GM23248 (cell line): ENCODE measurements around the gene FKBP9. TPM values are rescaled to one million over a fixed set of nuclear protein-coding genes. Genes with fewer than 3 reads are reported as not detected.
A peak's percentile ranks its signal among the peaks of the same experiment; 100 is the strongest.

Experiments used
- DNase-seq: peaks from one replicate; pipeline ENCODE4 v3.0.0-alpha.2; 2015
- H2AFZ ChIP-seq: fragments of 200-600 bp; sonication (generic); 2 replicates; pipeline ENCODE4 v1.6.1; 2016; ENCODE audit warnings: antibody characterized with exemption
- H3F3A ChIP-seq: fragments of 200-600 bp; sonication (generic); 2 replicates; pipeline ENCODE4 v1.6.1; 2016; ENCODE audit warnings: mild to moderate bottlenecking, antibody characterized with exemption, mixed run types; ENCODE audit not compliant: insufficient read depth
- H3K27ac ChIP-seq: fragments of 200-600 bp; sonication (generic); 2 replicates; pipeline ENCODE4 v1.5.1; 2016; ENCODE audit warnings: mild to moderate bottlenecking
- H3K27me3 ChIP-seq: fragments of 200-600 bp; sonication (generic); replicated peaks from 2 replicates; pipeline ENCODE4 v1.6.1; 2016; ENCODE audit warnings: mild to moderate bottlenecking; ENCODE audit not compliant: insufficient read depth
- H3K36me3 ChIP-seq: fragments of 200-600 bp; sonication (generic); 2 replicates; pipeline ENCODE4 v1.6.1; 2016; ENCODE audit warnings: low read depth, mild to moderate bottlenecking
- H3K4me1 ChIP-seq: fragments of 200-600 bp; sonication (generic); 2 replicates; pipeline ENCODE4 v1.6.1; 2016; ENCODE audit warnings: mild to moderate bottlenecking; ENCODE audit not compliant: insufficient read depth
- H3K4me2 ChIP-seq: fragments of 200-600 bp; sonication (generic); one replicate; pipeline ENCODE4 v1.6.1; 2016; ENCODE audit warnings: mild to moderate bottlenecking; ENCODE audit not compliant: unreplicated experiment
- H3K4me3 ChIP-seq: fragments of 200-600 bp; sonication (generic); 2 replicates; pipeline ENCODE4 v1.5.1; 2016; ENCODE audit warnings: mild to moderate bottlenecking
- H3K79me2 ChIP-seq: fragments of 200-600 bp; sonication (generic); 2 replicates; pipeline ENCODE4 v1.6.1; 2016; ENCODE audit warnings: mild to moderate bottlenecking; ENCODE audit not compliant: insufficient read depth
- H3K9ac ChIP-seq: fragments of 200-600 bp; sonication (generic); 2 replicates; pipeline ENCODE4 v1.6.1; 2016; ENCODE audit warnings: mild to moderate bottlenecking
- H3K9me2 ChIP-seq: fragments of 200-600 bp; sonication (generic); 2 replicates; pipeline ENCODE4 v1.6.1; 2016; ENCODE audit warnings: mixed run types, mild to moderate bottlenecking, moderate library complexity; ENCODE audit not compliant: insufficient read depth
- H3K9me3 ChIP-seq: fragments of 200-600 bp; sonication (generic); one replicate; pipeline ENCODE4 v1.6.1; 2017; ENCODE audit warnings: low read depth
- H4K20me1 ChIP-seq: fragments of 200-600 bp; sonication (generic); 2 replicates; pipeline ENCODE4 v1.6.0; 2016; ENCODE audit not compliant: insufficient read depth
- EZH2 ChIP-seq: fragments of 200-600 bp; sonication (generic); IDR thresholded peaks from 2 replicates; pipeline ENCODE4 v1.6.1; 2018; ENCODE audit warnings: antibody characterized with exemption, mild to moderate bottlenecking; ENCODE audit not compliant: insufficient read depth, poor library complexity, severe bottlenecking
- EZH2phosphoT487 ChIP-seq: fragments of 200-600 bp; sonication (generic); IDR thresholded peaks from 2 replicates; pipeline ENCODE4 v1.6.1; 2018; ENCODE audit warnings: antibody characterized with exemption, moderate library complexity, mild to moderate bottlenecking, low read depth; ENCODE audit not compliant: insufficient read depth
- WGBS, 2 experiments: methylation state at CpG; one replicate each; pipeline ENCODE4 v1.1.6; 2015 to 2017; ENCODE audit warnings: low lambda C conversion rate in 2 of 2, low coverage in 1 of 2; ENCODE audit errors: missing lambda C conversion rate in 2 of 2; 5-methylcytosine and 5-hydroxymethylcytosine counted together
- in situ Hi-C: fragments of 300-500 bp; cut with MboI; formaldehyde crosslinking; loops from 2 replicates; pipeline ENCODE4 v1.15.0; 2020
- polyA plus RNA-seq: library from polyadenylated mRNA; unstranded; fragments of >200 nt; fragmentation: Nextera tagmentation; extraction: Ambion mirVana; gene quantifications from 2 replicates; pipeline ENCODE4 v1.2.1, GENCODE V29; 2016
- total RNA-seq: library from RNA; depleted of rRNA; stranded (reverse); fragments of >200 nt; shearing (Covaris generic); gene quantifications from 2 replicates; pipeline ENCODE4 v1.2.3, GENCODE V29; 2014

Gene FKBP9
- total and polyA plus RNA-seq, 2 experiments from 2014 or later: 350 to 556 TPM

DNA sequence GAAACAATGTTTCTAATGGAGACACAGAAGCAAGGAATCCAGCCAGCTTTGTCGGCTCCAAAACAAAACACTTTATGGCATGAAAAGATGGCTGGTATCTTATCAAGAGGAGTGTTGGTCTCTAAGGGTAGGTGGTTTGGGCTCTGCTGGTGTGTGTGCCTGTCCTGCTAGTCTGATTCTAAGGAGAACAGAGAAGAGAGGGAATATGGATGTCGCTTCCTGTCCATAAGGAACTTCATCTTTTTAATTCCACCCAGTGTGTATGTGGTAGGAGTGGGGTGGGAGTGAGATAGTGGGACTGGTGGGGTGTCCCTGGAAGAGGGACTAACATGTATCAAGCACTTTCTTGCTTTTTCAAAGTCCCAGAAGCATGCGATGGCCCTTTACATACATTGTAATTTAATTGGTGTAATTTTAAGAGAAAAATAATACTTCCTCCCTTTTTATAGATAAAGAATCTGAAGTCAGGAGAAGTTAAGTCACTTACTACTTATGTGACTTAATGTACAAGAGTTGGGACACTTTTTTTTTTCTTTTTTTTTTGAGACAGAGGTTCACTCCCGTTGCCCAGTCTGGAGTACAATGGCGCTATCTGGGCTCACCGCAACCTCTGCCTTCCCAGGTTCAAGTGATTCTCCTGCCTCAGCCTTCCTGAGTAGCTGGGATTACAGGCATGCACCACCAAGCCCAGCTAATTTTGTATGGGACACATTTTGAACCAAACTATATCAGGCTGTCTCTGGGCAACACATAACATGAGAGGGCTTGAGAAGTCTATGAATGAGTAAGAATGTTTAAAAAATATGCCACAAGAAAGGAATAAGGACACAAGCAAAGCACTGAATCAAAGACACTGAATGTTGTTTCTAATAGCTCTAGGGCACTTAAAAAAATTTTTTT, 86.5 kb downstream of the FKBP9 start:
- no peaks in the 10 kb centered on the region for H3K27me3 ChIP-seq
- no peaks in the 10 kb centered on the region for H4K20me1 ChIP-seq
- no peak overlapping the region for H3K27ac ChIP-seq
- WGBS, 2 experiments: 97 to 98% methylated on average over 6 of the region's 6 CpGs
- peaks cover 39% of the 10 kb centered on the region for H3K4me1 ChIP-seq
- no peak overlapping the region for H3K4me2 ChIP-seq
- no peaks in the 10 kb centered on the region for H3K9me3 ChIP-seq
- in situ Hi-C loops: no loop called here
- H3K9ac ChIP-seq: no peak overlapping the region
- no peak overlapping the region for H3K4me3 ChIP-seq
- no peak for TF ChIP-seq EZH2
- TF ChIP-seq EZH2phosphoT487: no peak
- H3K9me2 ChIP-seq: no peaks in the 10 kb centered on the region
- DNase-seq: no peak
- H3K36me3 ChIP-seq: no peaks in the 10 kb centered on the region
- H2AFZ ChIP-seq: no peak overlapping the region
- peaks cover 100% of the 10 kb centered on the region for H3K79me2 ChIP-seq
- peaks cover 12% of the 10 kb centered on the region; the same call in 1 of the 2 replicates for H3F3A ChIP-seq

- Histone ChIP-seq H3K9me2 (no peaks in the 10 kb centered on the region), H3K4me3 (no peak overlapping the region), H3K9me3 (no peaks in the 10 kb centered on the region), H3K4me1 (peaks cover 33% of the 10 kb centered on the region), H4K20me1 (no peaks in the 10 kb centered on the region), H2AFZ (no peak overlapping the region), H3K9ac (no peak overlapping the region), H3K36me3 (no peaks in the 10 kb centered on the region), H3K27me3 (no peaks in the 10 kb centered on the region), H3K79me2 (peaks cover 100% of the 10 kb centered on the region), H3K4me2 (no peak overlapping the region), H3K27ac (no peak overlapping the region), H3F3A (peaks cover 12% of the 10 kb centered on the region; the same call in 1 of the 2 replicates)
- 82% methylated on average over 3 of the region's 3 CpGs for WGBS, 2 experiments
- in situ Hi-C loops: no loop called here
- TF ChIP-seq EZH2: no peak
- no peak for TF ChIP-seq EZH2phosphoT487
- no peak for DNase-seq
These were observed 87.1 kb downstream of the FKBP9 start for GRCh38 chr7:33044401-33044718.

DNA sequence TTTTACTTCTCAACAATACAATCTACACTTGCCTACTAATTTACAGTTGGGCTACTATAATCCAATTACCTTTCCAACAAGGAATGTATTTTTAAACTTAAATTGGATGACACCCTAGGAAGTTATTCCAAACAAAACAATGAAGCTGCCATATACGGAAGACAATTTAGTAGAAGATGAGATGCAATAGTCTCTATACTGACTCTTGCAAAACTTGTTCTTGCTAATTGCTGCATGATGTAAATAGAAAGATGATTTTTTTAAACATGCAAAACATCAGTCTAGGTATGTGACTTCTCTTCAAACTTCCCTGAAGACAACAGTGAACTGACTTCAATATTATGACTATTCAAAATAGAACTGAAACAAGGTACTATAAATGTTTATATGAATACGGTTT, 87.7 kb downstream of the FKBP9 start:
- peaks cover 34% of the 10 kb centered on the region for H3K4me1 ChIP-seq
- H3K79me2 ChIP-seq: peaks cover 100% of the 10 kb centered on the region
- H3K36me3 ChIP-seq: no peaks in the 10 kb centered on the region
- WGBS, 2 experiments: 56 to 58% methylated on average over 2 of the region's 2 CpGs
- DNase-seq: peak; percentile 38
- no peak overlapping the region for H3K9ac ChIP-seq
- TF ChIP-seq EZH2 (no peak), EZH2phosphoT487 (no peak)
- H2AFZ ChIP-seq: no peak overlapping the region
- in situ Hi-C loops: no loop called here
- H3K9me2 ChIP-seq: no peaks in the 10 kb centered on the region
- H3F3A ChIP-seq: peaks cover 8% of the 10 kb centered on the region; the same call in 1 of the 2 replicates
- H3K27me3 ChIP-seq: no peaks in the 10 kb centered on the region
- H4K20me1 ChIP-seq: no peaks in the 10 kb centered on the region
- H3K9me3 ChIP-seq: no peaks in the 10 kb centered on the region
- peak overlapping the region; percentile 28 for H3K4me2 ChIP-seq
- H3K27ac ChIP-seq: 0 out of 2 replicates have a peak overlapping the region, but pooled peaks have one; percentile 4
- H3K4me3 ChIP-seq: no peak overlapping the region

DNA sequence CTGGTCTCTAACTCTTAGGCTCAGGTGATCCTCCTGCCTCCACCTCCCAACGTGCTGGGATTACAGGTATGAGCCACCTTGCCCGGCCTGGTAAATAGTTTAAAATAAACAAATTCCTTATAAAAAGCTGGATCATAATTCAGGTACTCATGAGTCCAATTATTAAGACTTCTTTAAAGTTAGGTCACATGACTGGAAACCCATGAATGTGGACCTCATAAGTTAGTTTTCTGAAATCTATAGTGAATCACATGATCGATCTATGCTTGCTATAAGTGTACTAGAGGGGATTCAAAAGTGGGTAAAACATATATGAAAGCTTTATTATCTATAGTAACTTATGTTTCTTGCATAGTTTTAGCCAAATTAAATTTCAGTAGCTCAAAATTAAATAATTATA, 91.0 kb downstream of the FKBP9 start:
- DNase-seq: no peak
- no peak for TF ChIP-seq EZH2phosphoT487
- TF ChIP-seq EZH2: no peak
- Histone ChIP-seq H3K9me3 (no peaks in the 10 kb centered on the region), H2AFZ (no peak overlapping the region), H3K4me2 (no peak overlapping the region), H3K79me2 (peaks cover 100% of the 10 kb centered on the region), H4K20me1 (0 out of 2 replicates have a peak, but pooled peaks cover 6% of the 10 kb centered on the region), H3K9me2 (no peaks in the 10 kb centered on the region), H3K36me3 (no peaks in the 10 kb centered on the region), H3K27ac (no peak overlapping the region), H3K9ac (no peak overlapping the region), H3K4me1 (peaks cover 23% of the 10 kb centered on the region), H3K27me3 (no peaks in the 10 kb centered on the region), H3K4me3 (no peak overlapping the region), H3F3A (peaks cover 8% of the 10 kb centered on the region; the same call in 1 of the 2 replicates)
- in situ Hi-C loops: no loop called here
- 80 to 84% methylated on average over 3 of the region's 3 CpGs for WGBS, 2 experiments

DNA sequence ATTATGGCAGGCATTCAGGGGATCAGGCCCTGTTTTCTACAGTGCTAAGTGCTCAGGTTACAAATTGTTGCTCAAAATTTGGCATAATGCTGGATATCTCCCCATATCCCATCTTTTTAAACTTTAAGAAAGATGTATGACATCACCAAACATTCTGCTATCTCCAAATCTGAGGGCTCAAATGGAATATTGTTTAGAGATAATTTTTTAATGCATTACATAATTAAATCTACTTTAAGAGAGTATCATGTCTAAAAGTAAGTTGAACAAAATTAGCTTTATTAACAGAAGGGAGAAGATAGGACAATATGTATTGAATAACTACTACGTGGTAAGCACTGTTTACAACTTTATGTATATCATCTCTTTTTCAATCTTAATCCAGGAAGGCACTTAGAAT, 91.5 kb downstream of the FKBP9 start:
- no peak overlapping the region for H3K4me2 ChIP-seq
- 0 out of 2 replicates have a peak, but pooled peaks cover 6% of the 10 kb centered on the region for H4K20me1 ChIP-seq
- peaks cover 23% of the 10 kb centered on the region for H3K4me1 ChIP-seq
- no peak for TF ChIP-seq EZH2phosphoT487
- TF ChIP-seq EZH2: no peak
- H3K27ac ChIP-seq: no peak overlapping the region
- no peak for DNase-seq
- no peak overlapping the region for H3K4me3 ChIP-seq
- peaks cover 8% of the 10 kb centered on the region; the same call in 1 of the 2 replicates for H3F3A ChIP-seq
- in situ Hi-C loops: no loop called here
- no peak overlapping the region for H2AFZ ChIP-seq
- H3K9me3 ChIP-seq: no peaks in the 10 kb centered on the region
- 95 to 100% methylated on average over 1 of the region's 1 CpG for WGBS, 2 experiments
- H3K9ac ChIP-seq: no peak overlapping the region
- peaks cover 100% of the 10 kb centered on the region for H3K79me2 ChIP-seq
- no peaks in the 10 kb centered on the region for H3K9me2 ChIP-seq
- H3K36me3 ChIP-seq: no peaks in the 10 kb centered on the region
- no peaks in the 10 kb centered on the region for H3K27me3 ChIP-seq
